GM19328 (cell line): ENCODE results near the gene TRAPPC4.
"Not testable (repeated sequence)": the region's sequence is repeated elsewhere in the genome, so short reads cannot be mapped to it uniquely, and the experiment has no call there.

ENCODE experiments used
- ATAC-seq: cut with Tn5 transposase; IDR thresholded peaks from one replicate; pipeline ENCODE4 v1.9.1; 2021; ENCODE audit warnings: mild to moderate bottlenecking, moderate library complexity; ENCODE audit not compliant: unreplicated experiment

The TRAPPC4 gene, protein sequence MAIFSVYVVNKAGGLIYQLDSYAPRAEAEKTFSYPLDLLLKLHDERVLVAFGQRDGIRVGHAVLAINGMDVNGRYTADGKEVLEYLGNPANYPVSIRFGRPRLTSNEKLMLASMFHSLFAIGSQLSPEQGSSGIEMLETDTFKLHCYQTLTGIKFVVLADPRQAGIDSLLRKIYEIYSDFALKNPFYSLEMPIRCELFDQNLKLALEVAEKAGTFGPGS

DNA sequence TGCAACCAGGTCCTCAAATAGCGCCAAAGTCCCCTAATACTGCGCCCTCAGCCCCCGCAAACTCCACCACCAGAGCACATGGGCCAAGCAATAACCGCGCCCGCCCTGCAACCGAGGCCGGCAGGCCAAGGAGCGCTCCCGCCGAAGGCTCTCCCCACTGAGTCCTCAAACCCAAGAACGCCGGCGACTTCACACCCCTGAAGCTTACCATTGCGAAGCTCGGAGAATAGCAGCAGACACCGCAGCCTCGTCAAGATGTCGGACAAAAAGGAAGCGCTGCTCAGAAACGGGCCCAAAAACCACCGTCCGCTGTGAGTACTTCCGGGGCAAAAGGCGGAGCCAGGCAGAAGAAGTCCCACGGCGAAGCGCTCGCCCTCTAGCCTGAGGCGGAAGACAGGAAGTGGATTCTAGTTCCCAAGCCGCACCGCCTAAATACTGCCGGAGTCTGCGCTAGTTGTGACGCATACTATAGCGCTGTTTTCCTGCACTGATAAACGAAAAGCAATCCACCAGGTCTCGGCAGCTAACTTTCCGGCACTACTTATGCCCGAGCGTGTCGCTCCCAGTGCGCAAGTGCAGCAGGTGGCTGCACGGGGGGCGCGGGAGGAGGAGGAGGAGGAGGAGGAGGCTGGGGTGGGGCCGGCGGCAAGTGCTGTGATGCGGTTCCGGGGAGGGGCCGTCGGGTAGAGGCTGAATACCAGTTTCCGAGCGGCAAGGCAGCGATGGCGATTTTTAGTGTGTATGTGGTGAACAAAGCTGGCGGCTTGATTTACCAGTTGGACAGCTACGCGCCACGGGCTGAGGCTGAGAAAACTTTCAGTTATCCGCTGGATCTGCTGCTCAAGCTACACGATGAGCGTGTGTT, at the start of gene TRAPPC4, which contains the start of gene RPS25:
TSS of gene TRAPPC4 (plus strand) at position 693 of the 865 bp plus-strand sequence. CDS start at position 723, 30 bp downstream.
TSS of gene RPS25 (minus strand) at position 270 of the 865 bp plus-strand sequence. CDS start at position 211, 59 bp downstream.
- peak; percentile 76 for ATAC-seq

GRCh38 chr11:118969508-118969907, 49.1 kb upstream of the TRAPPC4 start:
- not testable (repeated sequence) for ATAC-seq

DNA sequence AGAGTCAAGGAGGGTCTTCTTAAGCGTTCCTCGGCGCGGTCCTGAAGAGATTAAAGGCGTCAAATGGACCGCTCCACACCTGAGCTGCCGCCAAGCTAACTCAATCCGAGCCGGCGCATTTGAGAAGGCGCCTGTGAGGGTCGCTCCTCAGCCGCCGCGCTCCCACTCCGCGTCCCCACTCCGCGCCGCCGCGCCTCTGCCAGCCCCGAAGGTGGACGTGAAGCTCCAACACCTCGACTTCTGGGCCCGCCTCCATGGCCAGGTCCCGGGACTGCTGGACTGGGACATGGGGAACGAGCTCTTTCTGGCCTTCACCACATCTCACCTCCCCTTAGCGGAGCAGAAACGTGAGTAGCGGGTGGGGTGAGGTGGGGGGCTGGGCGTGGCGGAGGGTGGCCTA, 46.9 kb upstream of the TRAPPC4 start, which contains the start of gene FOXR1:
TSS of gene FOXR1 (plus strand) at position 116 of the 400 bp plus-strand sequence. CDS start at position 287, 171 bp downstream.
- ATAC-seq = no peak

DNA sequence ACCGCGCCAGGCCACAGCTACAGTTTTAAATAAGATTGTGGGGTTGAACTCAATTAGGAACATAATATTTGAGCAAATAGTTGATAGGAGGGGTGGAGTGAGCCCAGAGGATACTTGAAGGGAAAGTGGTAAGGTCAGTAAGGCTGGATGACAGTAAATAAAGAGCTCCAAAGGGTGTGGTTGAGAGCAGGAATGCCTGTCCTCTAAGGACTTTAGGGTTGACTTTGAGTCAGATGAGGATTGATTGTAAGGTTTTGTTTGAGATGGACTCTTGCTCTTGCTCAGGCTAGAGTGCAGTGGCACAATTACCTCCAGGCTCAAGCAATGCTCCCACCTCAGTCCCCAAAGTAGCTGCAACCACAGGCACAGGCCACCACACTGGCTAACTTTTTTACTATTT, 44.6 kb upstream of the TRAPPC4 start:
- ATAC-seq = no peak

DNA sequence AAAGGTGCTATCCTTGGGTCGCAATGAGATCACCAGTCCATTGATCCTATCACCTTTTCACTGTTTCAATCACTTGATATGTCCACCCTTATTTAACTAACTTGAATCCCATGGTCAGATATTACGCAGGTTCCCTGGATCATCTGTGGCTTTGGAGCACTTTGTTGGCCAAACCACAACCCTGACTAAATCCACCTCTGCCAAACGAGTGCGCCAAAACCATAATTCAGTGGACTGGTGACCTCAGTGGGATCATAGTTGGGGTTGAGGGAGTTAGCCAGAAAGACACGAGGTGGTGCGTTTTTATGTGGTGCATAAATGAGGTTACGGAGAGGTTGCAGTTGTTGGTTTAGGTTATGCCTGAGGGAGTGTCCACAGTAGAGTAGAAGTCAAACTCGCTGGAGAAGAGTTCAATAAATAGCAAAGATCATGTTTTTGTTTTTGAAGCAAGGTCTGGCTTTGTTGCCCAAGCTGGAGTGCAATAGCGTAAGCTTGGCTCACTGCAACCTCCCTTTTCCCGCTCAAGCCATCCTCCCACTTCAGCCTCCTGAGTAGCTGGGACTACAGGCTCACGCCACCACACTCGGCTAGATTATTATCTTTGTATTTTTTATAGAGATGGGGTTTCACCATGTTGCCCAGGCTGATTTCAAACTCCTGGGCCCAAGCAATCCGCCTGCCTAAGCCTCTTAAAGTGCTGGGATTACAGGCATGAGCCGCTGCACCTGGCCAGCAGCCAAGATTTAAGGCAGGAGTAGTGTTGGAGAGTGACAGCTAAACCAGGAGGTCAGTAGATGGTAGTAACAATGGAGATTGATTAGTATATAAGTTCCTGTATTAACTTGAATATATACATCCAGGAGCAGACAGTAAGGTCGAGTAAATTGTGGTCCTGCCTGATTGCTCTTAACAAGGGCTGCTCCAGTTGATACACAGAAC, 42.5 kb upstream of the TRAPPC4 start:
- ATAC-seq = no peak

DNA sequence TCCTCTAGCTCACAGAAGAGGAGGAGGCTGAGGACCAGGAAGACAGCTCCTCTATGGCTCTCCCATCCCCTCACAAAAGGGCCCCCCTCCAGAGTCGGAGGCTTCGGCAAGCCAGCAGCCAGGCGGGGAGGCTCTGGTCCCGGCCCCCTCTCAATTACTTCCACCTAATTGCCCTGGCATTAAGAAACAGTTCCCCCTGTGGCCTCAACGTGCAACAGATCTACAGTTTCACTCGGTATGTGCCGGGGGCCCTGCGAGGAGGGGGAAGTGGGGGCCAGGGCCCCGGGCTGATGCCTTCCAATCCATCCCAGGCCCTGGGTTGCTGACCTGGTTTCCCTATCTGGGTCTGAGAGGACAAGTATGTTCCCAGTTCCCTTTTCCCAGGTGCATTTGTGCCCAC, 39.1 kb upstream of the TRAPPC4 start:
- no peak for ATAC-seq

DNA sequence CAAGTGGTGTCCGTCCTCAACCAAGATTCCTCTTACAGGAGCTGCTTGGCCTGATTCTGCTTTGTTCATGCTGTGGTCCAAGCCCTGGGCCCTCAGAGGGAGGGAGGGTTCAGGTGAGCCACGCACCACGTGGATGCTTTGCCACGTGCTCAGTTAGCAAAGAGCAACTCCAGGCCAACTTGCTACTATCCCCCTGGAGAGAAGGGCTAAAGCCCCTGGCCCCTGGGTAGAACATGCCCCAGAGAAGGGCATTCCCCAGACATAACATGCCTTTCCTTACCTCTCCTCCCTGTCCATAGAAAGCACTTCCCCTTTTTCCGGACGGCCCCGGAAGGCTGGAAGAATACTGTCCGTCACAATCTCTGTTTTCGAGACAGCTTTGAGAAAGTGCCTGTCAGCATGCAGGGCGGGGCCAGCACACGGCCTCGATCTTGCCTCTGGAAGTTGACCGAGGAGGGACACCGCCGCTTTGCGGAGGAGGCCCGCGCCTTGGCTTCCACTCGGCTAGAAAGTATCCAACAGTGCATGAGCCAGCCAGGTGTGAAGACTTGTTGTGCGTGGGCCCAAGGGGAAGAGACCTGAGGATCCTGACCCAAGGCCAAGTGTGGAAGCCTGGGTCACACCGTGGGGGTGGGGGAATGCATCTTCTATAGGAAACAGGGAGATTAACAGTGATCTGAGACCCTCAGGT, 38.2 kb upstream of the TRAPPC4 start:
- ATAC-seq = no peak

DNA sequence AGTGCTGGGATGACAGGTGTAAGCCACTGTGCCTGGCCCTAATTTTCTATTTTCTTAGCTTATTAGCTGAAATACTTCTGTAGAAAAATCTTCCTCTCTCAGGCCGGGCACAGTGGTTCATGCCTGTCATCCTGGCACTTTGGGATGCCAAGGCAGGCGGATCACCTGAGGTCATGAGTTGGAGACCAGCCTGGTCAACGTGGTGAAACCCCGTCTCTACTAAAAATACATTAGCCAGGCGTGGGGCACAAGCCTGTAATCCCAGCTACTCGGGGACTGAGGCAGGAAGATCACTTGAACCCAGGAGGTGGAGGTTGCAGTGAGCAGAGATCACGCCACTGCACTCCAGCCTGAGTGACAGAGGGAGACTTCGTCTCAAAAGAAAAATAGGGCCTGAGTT, 34.2 kb upstream of the TRAPPC4 start:
- ATAC-seq = not testable (repeated sequence)

DNA sequence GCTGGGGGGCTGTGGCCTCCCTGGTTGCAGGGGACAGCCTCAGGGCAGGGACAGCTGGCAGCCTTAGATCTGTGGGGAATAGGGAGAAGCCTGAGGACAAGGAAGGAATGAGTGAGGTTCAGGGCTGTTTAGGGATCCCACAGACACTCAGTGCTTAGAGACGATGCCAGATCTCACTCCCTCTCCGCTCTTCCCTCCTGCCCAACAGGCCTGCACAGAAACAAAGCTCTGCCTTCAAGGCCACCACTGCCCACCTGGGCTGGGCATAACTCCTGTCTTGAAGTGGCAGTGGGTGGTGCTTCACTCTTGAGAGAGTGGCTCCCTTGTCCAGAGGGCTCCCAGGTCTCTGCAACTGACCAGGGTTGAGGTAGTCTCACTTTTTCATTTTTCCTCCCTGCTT, 33.7 kb upstream of the TRAPPC4 start:
- no peak for ATAC-seq

- ATAC-seq = no peak
These were observed 30.3 kb upstream of the TRAPPC4 start for GRCh38 chr11:118988280-118988679.

DNA sequence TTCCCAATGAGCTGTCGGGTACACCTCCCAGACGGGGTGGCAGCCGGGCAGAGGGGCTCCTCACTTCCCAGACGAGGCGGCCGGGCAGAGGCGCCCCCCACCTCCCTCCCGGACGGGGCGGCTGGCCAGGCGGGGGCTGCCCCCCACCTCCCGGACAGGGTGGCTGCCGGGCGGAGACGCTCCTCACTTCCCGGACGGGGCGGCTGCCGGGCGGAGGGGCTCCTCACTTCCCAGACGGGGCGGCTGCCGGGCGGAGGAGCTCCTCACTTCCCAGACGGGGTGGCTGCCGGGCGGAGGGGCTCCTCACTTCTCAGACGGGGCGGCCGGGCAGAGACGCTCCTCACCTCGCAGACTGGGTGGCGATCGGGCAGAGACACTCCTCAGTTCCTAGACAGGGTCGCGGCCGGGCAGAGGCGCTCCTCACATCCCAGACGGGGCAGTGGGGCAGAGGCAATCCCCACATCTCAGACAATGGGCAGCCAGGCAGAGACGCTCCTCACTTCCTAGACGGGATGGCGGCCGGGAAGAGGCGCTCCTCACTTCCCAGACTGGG, 27.0 kb upstream of the TRAPPC4 start:
- ATAC-seq = not testable (repeated sequence)

DNA sequence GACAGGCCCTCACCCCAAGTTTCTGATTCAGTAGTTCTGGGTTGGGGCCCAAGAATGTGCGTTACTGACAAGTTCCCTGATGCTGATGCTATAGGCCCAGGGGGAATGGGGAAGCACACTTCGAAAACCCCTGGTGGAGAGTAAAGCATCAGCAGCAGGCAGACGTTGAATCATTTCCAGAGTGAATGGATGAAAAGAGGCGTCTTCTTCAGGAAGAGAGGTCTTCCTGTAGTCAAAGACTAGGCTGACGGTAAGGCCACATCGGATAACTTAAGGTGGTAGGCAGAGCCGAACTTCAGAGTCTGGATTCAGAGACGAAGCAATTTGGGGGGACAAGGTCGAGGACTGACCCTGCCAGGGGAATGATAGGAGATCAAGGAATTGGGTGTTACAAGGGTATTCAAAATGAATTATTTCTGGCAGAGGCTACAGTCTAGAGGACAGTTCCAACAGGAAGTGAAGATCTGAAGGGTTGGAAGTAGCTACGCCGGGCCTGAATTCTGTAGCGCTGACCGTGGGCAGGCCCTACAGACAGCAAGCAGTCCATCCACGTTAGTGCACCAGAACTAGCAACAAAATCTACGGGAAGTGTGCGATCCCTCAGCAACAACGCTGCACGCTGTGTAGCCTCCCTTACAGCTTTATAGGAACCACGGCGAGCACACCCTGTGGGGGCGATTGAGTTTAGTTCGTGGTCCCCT, 21.5 kb upstream of the TRAPPC4 start:
- ATAC-seq = no peak

DNA sequence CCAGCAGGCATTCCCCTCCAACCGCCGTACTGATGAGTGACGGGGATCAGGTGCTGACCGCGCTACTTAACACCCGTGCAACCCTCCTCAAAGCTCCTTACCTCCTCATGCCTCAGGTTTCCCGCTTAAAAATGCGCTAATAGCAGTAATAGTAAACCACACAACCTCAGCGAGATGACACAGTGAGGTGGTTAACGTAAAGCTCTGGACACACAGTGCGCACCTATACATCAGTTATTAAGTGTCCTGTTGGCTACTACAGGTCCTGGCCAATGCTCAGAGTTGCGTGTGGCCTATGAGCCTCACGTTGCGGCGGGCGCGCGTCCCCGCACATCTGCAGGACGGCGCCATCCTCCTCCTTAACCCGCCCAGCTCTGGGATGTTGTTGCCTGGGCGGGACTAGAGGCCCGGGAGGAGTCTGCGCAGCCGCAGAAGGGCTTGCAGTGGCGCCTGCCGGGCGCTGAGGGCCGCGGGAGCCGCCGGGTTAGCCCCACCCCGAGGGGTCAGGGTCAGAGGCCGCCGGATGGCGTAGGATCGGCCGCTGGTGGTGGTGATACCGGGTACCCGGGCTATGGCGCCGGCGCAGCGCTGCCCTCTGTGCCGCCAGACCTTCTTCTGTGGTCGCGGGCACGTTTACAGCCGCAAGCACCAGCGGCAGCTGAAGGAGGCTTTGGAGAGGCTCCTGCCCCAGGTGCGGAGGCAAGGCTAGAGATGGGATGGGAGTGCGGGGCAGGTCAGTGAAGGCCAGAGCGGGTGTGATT, 20.8 kb upstream of the TRAPPC4 start, which contains the start of gene CENATAC:
TSS of gene CENATAC (plus strand) at position 512 of the 761 bp plus-strand sequence. CDS start at position 572, 60 bp downstream.
- peak; percentile 92 for ATAC-seq

DNA sequence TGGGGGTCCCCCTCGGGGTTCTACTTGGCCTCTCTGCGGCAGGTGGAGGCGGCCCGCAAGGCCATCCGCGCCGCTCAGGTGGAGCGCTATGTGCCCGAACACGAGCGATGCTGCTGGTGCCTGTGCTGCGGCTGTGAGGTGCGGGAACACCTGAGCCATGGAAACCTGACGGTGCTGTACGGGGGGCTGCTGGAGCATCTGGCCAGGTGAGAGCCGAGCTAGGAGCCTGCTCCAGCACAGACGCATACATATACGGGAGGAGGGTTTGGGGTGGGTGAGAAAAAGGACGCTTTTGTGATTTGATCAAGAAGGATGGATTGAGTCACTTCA, 20.2 kb upstream of the TRAPPC4 start:
- ATAC-seq = peak; percentile 8

- ATAC-seq = no peak
These were observed 19.7 kb upstream of the TRAPPC4 start for GRCh38 chr11:118998822-118999221.

- ATAC-seq = no peak
These were observed 17.7 kb upstream of the TRAPPC4 start for GRCh38 chr11:119000906-119001305.

DNA sequence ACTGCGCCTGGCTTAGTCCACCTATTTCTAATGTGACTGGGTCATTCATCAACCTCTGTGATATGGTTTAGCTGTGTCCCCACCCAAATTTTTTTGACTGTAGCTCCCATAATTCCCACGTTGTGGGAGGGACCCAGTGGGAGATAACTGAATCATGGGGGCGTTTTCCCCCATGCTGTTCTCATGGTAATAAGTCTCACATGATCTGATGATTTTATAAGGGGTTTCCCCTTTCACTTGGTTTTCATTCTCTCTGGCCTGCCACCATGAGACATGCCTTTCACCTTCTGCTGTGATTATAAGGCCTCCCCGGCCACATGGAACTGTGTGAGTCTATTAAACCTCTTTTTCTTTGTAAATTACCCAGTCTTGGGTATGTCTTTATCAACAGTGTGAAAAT, 11.9 kb upstream of the TRAPPC4 start:
- ATAC-seq = no peak

DNA sequence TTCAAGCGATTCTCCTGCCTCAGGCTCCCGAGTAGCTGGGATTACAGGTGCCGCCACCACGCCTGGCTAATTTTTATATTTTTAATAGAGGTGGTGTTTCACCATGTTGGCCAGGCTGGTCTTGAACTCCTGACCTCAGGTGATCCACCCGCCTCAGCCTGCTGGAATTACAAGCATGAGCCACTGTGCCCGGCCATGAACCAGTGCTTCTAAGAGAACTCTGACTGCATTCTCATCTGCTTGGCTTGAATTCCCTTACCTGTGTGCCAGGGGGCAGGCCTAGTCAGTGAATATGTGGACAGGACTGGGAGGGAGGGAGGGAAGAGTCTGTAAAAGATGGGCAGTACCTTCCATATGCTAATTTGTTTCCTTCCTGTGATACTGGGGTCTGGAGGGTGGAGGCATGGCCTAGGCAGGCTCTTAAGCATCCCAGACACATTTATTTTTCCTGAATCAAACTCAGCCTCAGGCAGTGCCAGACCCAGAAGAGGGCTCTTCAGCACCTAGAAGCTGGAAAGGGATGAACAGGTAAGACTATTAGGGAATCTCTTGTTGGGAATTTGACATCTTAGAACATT, 7.0 kb upstream of the TRAPPC4 start:
- ATAC-seq = no peak
